CD4-positive, CD25-positive, alpha-beta regulatory T cell (primary cell): ENCODE measurements around the gene FAM217B. TPM values are rescaled to one million over a fixed set of nuclear protein-coding genes. Genes with fewer than 3 reads are reported as not detected.

Experiments used
- ATAC-seq, 2 donors: fragments of 150-1000 bp; cut with Tn5 transposase; one replicate each; pipeline ENCODE4 v1.10.0; 2021; ENCODE audit warnings: low read depth in 2 of 2, moderate number of reproducible peaks in 2 of 2, moderate library complexity in 1 of 2
- DNase-seq, 3 donors: peaks; one replicate each; pipeline versions ENCODE4 v3.0.0 to v3.0.0-alpha.2; 2012 to 2022; ENCODE audit warnings: mixed read lengths in 1 of 3
- H3K27ac ChIP-seq: one replicate; pipeline ENCODE4 v1.7.0; 2013; ENCODE audit warnings: mild to moderate bottlenecking, low read length; ENCODE audit not compliant: insufficient read depth, poor library complexity, severe bottlenecking
- H3K27me3 ChIP-seq: one replicate; pipeline ENCODE4 v1.7.0; 2013; ENCODE audit warnings: low read length; ENCODE audit not compliant: control insufficient read depth, insufficient read depth
- H3K36me3 ChIP-seq: one replicate; pipeline ENCODE4 v1.7.0; 2013; ENCODE audit warnings: mild to moderate bottlenecking, low read length, moderate library complexity; ENCODE audit not compliant: control insufficient read depth, insufficient read depth
- H3K4me1 ChIP-seq: 2 replicates; pipeline ENCODE4 v1.7.0; 2013; ENCODE audit warnings: mild to moderate bottlenecking, low read length; ENCODE audit not compliant: insufficient read depth, control insufficient read depth, poor library complexity, severe bottlenecking
- H3K4me3 ChIP-seq: one replicate; pipeline ENCODE4 v1.7.0; 2013; ENCODE audit warnings: low read depth, mild to moderate bottlenecking, low read length, moderate library complexity
- H3K9me3 ChIP-seq, 2 experiments: 1 replicate in 1 of 2; 2 replicates in 1 of 2; pipeline ENCODE4 v1.7.0; 2013; ENCODE audit warnings: low read length in 2 of 2, mild to moderate bottlenecking in 1 of 2, moderate library complexity in 1 of 2; ENCODE audit not compliant: control insufficient read depth in 2 of 2
- H3K27ac Mint-ChIP-seq, 3 donors: one replicate each; pipeline ENCODE4 v1.8.0; 2020 to 2022; ENCODE audit warnings: mild to moderate bottlenecking in 3 of 3, mixed read lengths in 3 of 3, moderate library complexity in 2 of 3
- H3K27me3 Mint-ChIP-seq: one replicate; pipeline ENCODE4 v1.8.0; 2022; ENCODE audit warnings: mild to moderate bottlenecking, mixed read lengths
- H3K36me3 Mint-ChIP-seq: one replicate; pipeline ENCODE4 v1.8.0; 2020; ENCODE audit warnings: mixed read lengths
- H3K4me1 Mint-ChIP-seq, 4 donors: one replicate each; pipeline ENCODE4 v1.8.0; 2020 to 2022; ENCODE audit warnings: mixed read lengths in 4 of 4, mild to moderate bottlenecking in 1 of 4
- H3K4me3 Mint-ChIP-seq, 4 donors: one replicate each; pipeline ENCODE4 v1.8.0; 2020 to 2022; ENCODE audit warnings: mild to moderate bottlenecking in 4 of 4, mixed read lengths in 4 of 4, moderate library complexity in 3 of 4
- H3K9me3 Mint-ChIP-seq, 7 donors: one replicate each; pipeline ENCODE4 v1.8.0; 2020 to 2022; ENCODE audit warnings: mixed read lengths in 7 of 7, mild to moderate bottlenecking in 3 of 7, moderate library complexity in 2 of 7
- polyA plus RNA-seq, 4 donors: library from polyadenylated mRNA; unstranded; fragments of 300-500 nt; fragmentation: Illumina TruSeq; gene quantifications; one replicate each; pipeline ENCODE4 v1.2.3, GENCODE V29; 2021
- total RNA-seq: library from RNA; stranded (reverse); gene quantifications from one replicate; pipeline ENCODE4 v1.2.3, GENCODE V29; 2022

The FAM217B gene
- total and polyA plus RNA-seq, 5 donors from 2014 or later, result 15.8 to 30.1 (median 23.6) TPM

- peak overlapping the region; percentile 90 to 99 (median 94) for H3K4me3 Mint-ChIP-seq
- no peaks in the 10 kb centered on the region for H3K9me3 Mint-ChIP-seq
- DNase-seq, result no peak
- Histone ChIP-seq H3K4me3 (no peak overlapping the region), H3K9me3 (no peaks in the 10 kb centered on the region), H3K27me3 (no peaks in the 10 kb centered on the region), H3K27ac (peak overlapping the region; percentile 79), H3K36me3 (peaks cover 16% of the 10 kb centered on the region), H3K4me1 (peaks cover 49% of the 10 kb centered on the region)
- ATAC-seq, result no peak
- peaks cover 37 to 62% (median 51%) of the 10 kb centered on the region in 4 donors for H3K4me1 Mint-ChIP-seq
- H3K27me3 Mint-ChIP-seq, result no peaks in the 10 kb centered on the region
- peaks cover 3% of the 10 kb centered on the region for H3K36me3 Mint-ChIP-seq
- peak overlapping the region in 2 of 3 donors; percentile 90 to 98 for H3K27ac Mint-ChIP-seq
Measured at GRCh38 chr20:59939052-59939878, 924 bp upstream of the FAM217B start.

GRCh38 chr20:59939879-59940128 is 385 bp upstream of the FAM217B start:
- Mint-ChIP-seq H3K9me3 (no peaks in the 10 kb centered on the region), H3K4me1 (peaks cover 39 to 62% (median 51%) of the 10 kb centered on the region in 4 donors)

DNA sequence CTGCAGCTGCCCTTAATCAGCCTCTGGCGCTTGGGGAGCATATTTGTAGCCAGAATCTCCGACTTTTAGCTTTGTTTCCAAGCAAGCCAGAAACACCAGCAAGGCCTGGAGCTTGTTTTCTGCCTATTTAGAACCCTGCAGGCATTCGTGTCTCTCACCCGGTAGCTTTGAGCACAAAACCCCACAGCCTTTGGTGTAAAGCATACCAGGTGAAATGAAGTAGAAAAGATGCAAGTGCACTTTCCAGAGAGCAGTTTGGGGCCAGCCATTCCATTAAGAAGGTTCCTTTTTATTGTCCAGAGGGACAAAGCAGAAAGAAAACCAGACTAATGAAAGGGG is 736 bp downstream of the FAM217B start:
- DNase-seq (no peak), ATAC-seq (no peak)
- Histone ChIP-seq H3K4me3 (peak overlapping the region; percentile 94), H3K4me1 (peaks cover 49% of the 10 kb centered on the region), H3K36me3 (peaks cover 26% of the 10 kb centered on the region), H3K9me3 (no peaks in the 10 kb centered on the region), H3K27me3 (no peaks in the 10 kb centered on the region), H3K27ac (peak overlapping the region; percentile 79)
- Mint-ChIP-seq H3K9me3 (no peaks in the 10 kb centered on the region), H3K36me3 (peaks cover 9% of the 10 kb centered on the region), H3K4me1 (peaks cover 35 to 60% (median 49%) of the 10 kb centered on the region in 4 donors), H3K27me3 (no peaks in the 10 kb centered on the region), H3K4me3 (peak overlapping the region; percentile 95 to 99 (median 98)), H3K27ac (peak overlapping the region; percentile 96 to 99 (median 98))

More at GRCh38 chr20:59939879-59940128, 385 bp upstream of the FAM217B start:
- H3K4me3 ChIP-seq, result peak overlapping the region; percentile 76
- no peaks in the 10 kb centered on the region for H3K9me3 ChIP-seq
- peaks cover 22% of the 10 kb centered on the region for H3K36me3 ChIP-seq
- peak overlapping the region; percentile 52 to 98 (median 79) for H3K27ac Mint-ChIP-seq
- peaks cover 49% of the 10 kb centered on the region for H3K4me1 ChIP-seq
- ATAC-seq (peak in 1 of 2 donors; percentile 2), DNase-seq (no peak)
- H3K4me3 Mint-ChIP-seq, result peak overlapping the region; percentile 95 to 99 (median 98)
- H3K27me3 Mint-ChIP-seq, result no peaks in the 10 kb centered on the region
- H3K27ac ChIP-seq, result peak overlapping the region; percentile 79
- no peaks in the 10 kb centered on the region for H3K27me3 ChIP-seq
- H3K36me3 Mint-ChIP-seq, result peaks cover 8% of the 10 kb centered on the region

GRCh38 chr20:59942245-59942644 is 2.1 kb downstream of the FAM217B start:
- peak overlapping the region; percentile 20 for H3K4me3 ChIP-seq
- Mint-ChIP-seq H3K27ac (no peak overlapping the region), H3K4me3 (peak overlapping the region; percentile 41 to 99 (median 90)), H3K27me3 (no peaks in the 10 kb centered on the region), H3K9me3 (no peaks in the 10 kb centered on the region), H3K36me3 (peaks cover 9% of the 10 kb centered on the region), H3K4me1 (peaks cover 27 to 57% (median 44%) of the 10 kb centered on the region in 4 donors)
- no peaks in the 10 kb centered on the region for H3K9me3 ChIP-seq
- H3K27ac ChIP-seq, result no peak overlapping the region
- no peak for ATAC-seq
- H3K27me3 ChIP-seq, result no peaks in the 10 kb centered on the region
- DNase-seq, result no peak
- H3K36me3 ChIP-seq, result peaks cover 28% of the 10 kb centered on the region
- H3K4me1 ChIP-seq, result peaks cover 42% of the 10 kb centered on the region

GRCh38 chr20:59944726-59945125 is 4.5 kb downstream of the FAM217B start:
- H3K36me3 ChIP-seq, result peaks cover 28% of the 10 kb centered on the region
- peaks cover 25% of the 10 kb centered on the region for H3K4me1 ChIP-seq
- H3K36me3 Mint-ChIP-seq, result peaks cover 9% of the 10 kb centered on the region
- H3K27me3 Mint-ChIP-seq, result no peaks in the 10 kb centered on the region
- H3K27me3 ChIP-seq, result no peaks in the 10 kb centered on the region
- peak overlapping the region in 1 of 3 donors; percentile 37 for H3K27ac Mint-ChIP-seq
- no peak overlapping the region for H3K4me3 ChIP-seq
- H3K4me3 Mint-ChIP-seq, result no peak overlapping the region
- no peaks in the 10 kb centered on the region for H3K9me3 Mint-ChIP-seq
- peaks cover 35 to 58% (median 41%) of the 10 kb centered on the region in 4 donors for H3K4me1 Mint-ChIP-seq
- no peaks in the 10 kb centered on the region for H3K9me3 ChIP-seq
- ATAC-seq (no peak), DNase-seq (no peak)
- no peak overlapping the region for H3K27ac ChIP-seq

DNA sequence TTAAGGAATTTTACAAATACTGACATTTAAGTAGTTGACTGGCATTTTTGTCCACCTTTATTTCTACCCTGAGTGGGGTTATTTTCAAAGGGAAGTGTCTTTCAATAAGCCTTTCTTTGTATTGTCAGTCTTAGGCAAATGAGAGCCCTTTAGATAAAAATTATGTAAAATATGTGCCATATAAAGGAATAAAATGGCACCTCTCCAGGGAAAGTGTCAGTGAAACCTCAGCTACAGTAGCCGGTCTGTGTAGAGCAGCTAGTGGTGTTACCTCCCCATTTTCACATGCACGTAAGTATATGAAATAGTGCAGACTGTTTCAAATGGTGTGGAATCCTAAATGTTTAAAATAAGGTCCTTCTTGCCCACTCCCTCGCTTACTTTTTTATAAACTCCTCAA is 5.0 kb downstream of the FAM217B start:
- Histone ChIP-seq H3K36me3 (peaks cover 28% of the 10 kb centered on the region), H3K27ac (no peak overlapping the region), H3K4me3 (no peak overlapping the region), H3K9me3 (no peaks in the 10 kb centered on the region), H3K4me1 (peaks cover 25% of the 10 kb centered on the region), H3K27me3 (no peaks in the 10 kb centered on the region)
- no peaks in the 10 kb centered on the region for H3K9me3 Mint-ChIP-seq
- DNase-seq (no peak), ATAC-seq (no peak)
- H3K36me3 Mint-ChIP-seq, result peaks cover 9% of the 10 kb centered on the region
- H3K4me1 Mint-ChIP-seq, result peaks cover 35 to 58% (median 39%) of the 10 kb centered on the region in 4 donors
- no peak overlapping the region for H3K4me3 Mint-ChIP-seq
- peak overlapping the region in 1 of 3 donors; percentile 15 for H3K27ac Mint-ChIP-seq
- H3K27me3 Mint-ChIP-seq, result no peaks in the 10 kb centered on the region

DNA sequence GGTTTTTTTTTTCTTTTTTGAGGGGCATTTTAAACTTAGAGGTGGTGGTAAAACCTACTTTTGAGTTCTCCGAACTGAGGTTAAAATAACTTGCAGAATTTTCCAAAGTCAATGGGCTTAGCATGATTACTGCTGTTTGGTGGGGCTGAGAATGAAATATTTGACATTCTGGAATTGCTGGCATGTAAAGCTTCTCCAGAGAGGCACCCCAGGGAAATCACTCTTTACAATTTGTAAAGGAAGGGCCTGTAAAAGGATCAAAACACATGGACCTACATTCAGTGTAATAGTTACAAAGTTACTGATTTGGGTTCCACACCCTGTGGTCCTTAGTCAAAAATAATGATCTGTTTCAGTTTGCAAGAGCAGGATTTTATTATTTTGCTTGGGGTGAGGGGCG is 5.5 kb downstream of the FAM217B start:
- ATAC-seq (no peak), DNase-seq (no peak)
- H3K4me3 ChIP-seq, result no peak overlapping the region
- peaks cover 28% of the 10 kb centered on the region for H3K36me3 ChIP-seq
- Mint-ChIP-seq H3K4me1 (peaks cover 35 to 55% (median 37%) of the 10 kb centered on the region in 4 donors), H3K36me3 (peaks cover 9% of the 10 kb centered on the region), H3K4me3 (no peak overlapping the region), H3K27me3 (no peaks in the 10 kb centered on the region), H3K27ac (peak overlapping the region in 1 of 3 donors; percentile 15), H3K9me3 (no peaks in the 10 kb centered on the region)
- no peak overlapping the region for H3K27ac ChIP-seq
- no peaks in the 10 kb centered on the region for H3K27me3 ChIP-seq
- H3K9me3 ChIP-seq, result no peaks in the 10 kb centered on the region
- peaks cover 22% of the 10 kb centered on the region for H3K4me1 ChIP-seq

GRCh38 chr20:59947376-59947775 is 7.2 kb downstream of the FAM217B start:
- H3K27ac Mint-ChIP-seq, result no peak overlapping the region
- no peaks in the 10 kb centered on the region for H3K27me3 Mint-ChIP-seq
- no peaks in the 10 kb centered on the region for H3K9me3 Mint-ChIP-seq
- no peak overlapping the region for H3K4me3 Mint-ChIP-seq
- peaks cover 20 to 40% (median 24%) of the 10 kb centered on the region in 4 donors for H3K4me1 Mint-ChIP-seq
- ATAC-seq (no peak), DNase-seq (no peak)
- Histone ChIP-seq H3K36me3 (peaks cover 28% of the 10 kb centered on the region), H3K27me3 (no peaks in the 10 kb centered on the region), H3K4me3 (no peak overlapping the region), H3K9me3 (no peaks in the 10 kb centered on the region), H3K4me1 (peaks cover 5% of the 10 kb centered on the region), H3K27ac (no peak overlapping the region)
- peaks cover 9% of the 10 kb centered on the region for H3K36me3 Mint-ChIP-seq
